Liver (tissue), 9 donors: ENCODE results near the gene DNAH7. TPM values are rescaled to one million over a fixed set of nuclear protein-coding genes. Genes with fewer than 3 reads are reported as not detected.

Source experiments
- DNase-seq: peaks from one replicate; pipeline ENCODE4 v3.0.0-alpha.2; 2017; ENCODE audit warnings: low spot score
- H3K27ac ChIP-seq, 2 donors: one replicate each; pipeline ENCODE4 v1.7.0; 2013; ENCODE audit warnings: inconsistent platforms in 2 of 2, low read length in 2 of 2, control low read depth in 1 of 2, low read depth in 1 of 2, mild to moderate bottlenecking in 1 of 2
- H3K27me3 ChIP-seq, 4 donors: one replicate each; pipeline versions ENCODE4 v1.6.1 to v1.7.0; 2013; ENCODE audit warnings: low read length in 3 of 4, inconsistent platforms in 1 of 4, mild to moderate bottlenecking in 1 of 4, moderate library complexity in 1 of 4; ENCODE audit not compliant: control insufficient read depth in 4 of 4, insufficient read depth in 4 of 4
- H3K36me3 ChIP-seq, 4 donors: one replicate each; pipeline versions ENCODE4 v1.6.1 to v1.7.0; 2013; ENCODE audit warnings: low read length in 3 of 4, mild to moderate bottlenecking in 3 of 4, low read depth in 1 of 4, moderate library complexity in 1 of 4; ENCODE audit not compliant: control insufficient read depth in 4 of 4, insufficient read depth in 3 of 4
- H3K4me1 ChIP-seq, 4 donors: one replicate each; pipeline versions ENCODE4 v1.6.1 to v1.7.0; 2013; ENCODE audit warnings: low read length in 3 of 4, mild to moderate bottlenecking in 3 of 4, moderate library complexity in 1 of 4; ENCODE audit not compliant: control insufficient read depth in 4 of 4, insufficient read depth in 4 of 4
- H3K4me3 ChIP-seq, 3 donors: one replicate each; pipeline versions ENCODE4 v1.6.1 to v1.7.0; 2013; ENCODE audit warnings: low read length in 3 of 3, control low read depth in 1 of 3, low read depth in 1 of 3, mild to moderate bottlenecking in 1 of 3
- H3K9ac ChIP-seq, 2 donors: one replicate each; pipeline ENCODE4 v1.7.0; 2013; ENCODE audit warnings: low read length in 2 of 2, mild to moderate bottlenecking in 2 of 2, moderate library complexity in 2 of 2, control low read depth in 1 of 2, low read depth in 1 of 2
- H3K9me3 ChIP-seq, 4 donors: one replicate each; pipeline versions ENCODE4 v1.6.1 to v1.7.0; 2013; ENCODE audit warnings: low read length in 3 of 4; ENCODE audit not compliant: control insufficient read depth in 4 of 4
- CTCF ChIP-seq: fragments of 150-350 bp; IDR thresholded peaks from 2 replicates; pipeline ENCODE4 v1.5.1; 2017; ENCODE audit warnings: improper control_type of control experiment, low read depth, low read length; ENCODE audit not compliant: missing input control
- EGR1 ChIP-seq, 2 donors: IDR thresholded peaks; 2 replicates each; pipeline ENCODE4 v1.6.1; 2016 to 2018; ENCODE audit warnings: antibody characterized with exemption in 2 of 2, low read depth in 2 of 2
- FOXA1 ChIP-seq: IDR thresholded peaks from 2 replicates; pipeline ENCODE4 v1.6.1; 2016; ENCODE audit warnings: antibody characterized with exemption
- FOXA2 ChIP-seq: IDR thresholded peaks from 2 replicates; pipeline ENCODE4 v1.6.1; 2016; ENCODE audit warnings: antibody characterized with exemption
- GABPA ChIP-seq, 2 donors: IDR thresholded peaks in 1 of 2; conservative IDR thresholded peaks in 1 of 2; 2 replicates each; pipeline ENCODE4 v1.6.1; 2016; ENCODE audit warnings: antibody characterized with exemption in 2 of 2, mild to moderate bottlenecking in 1 of 2, moderate library complexity in 1 of 2
- HNF4A ChIP-seq, 2 donors: conservative IDR thresholded peaks; 2 replicates each; pipeline ENCODE4 v1.6.1; 2016; ENCODE audit warnings: antibody characterized with exemption in 2 of 2, mild to moderate bottlenecking in 2 of 2
- HNF4G ChIP-seq: IDR thresholded peaks from 2 replicates; pipeline ENCODE4 v1.6.1; 2016; ENCODE audit warnings: antibody characterized with exemption
- JUND ChIP-seq, 2 donors: IDR thresholded peaks; 2 replicates each; pipeline ENCODE4 v1.6.1; 2016; ENCODE audit warnings: antibody characterized with exemption in 2 of 2
- MAX ChIP-seq: IDR thresholded peaks from 2 replicates; pipeline ENCODE4 v1.6.1; 2016; ENCODE audit warnings: antibody characterized with exemption
- NR2F2 ChIP-seq: IDR thresholded peaks from 2 replicates; pipeline ENCODE4 v1.6.1; 2016; ENCODE audit warnings: antibody characterized with exemption
- RAD21 ChIP-seq, 2 donors: IDR thresholded peaks; 2 replicates each; pipeline ENCODE4 v1.6.1; 2016; ENCODE audit warnings: antibody characterized with exemption in 2 of 2, mild to moderate bottlenecking in 2 of 2
- SP1 ChIP-seq: IDR thresholded peaks from 2 replicates; pipeline ENCODE4 v1.6.1; 2018; ENCODE audit warnings: antibody characterized with exemption, mild to moderate bottlenecking
- TAF1 ChIP-seq: conservative IDR thresholded peaks from 2 replicates; pipeline ENCODE4 v1.6.1; 2016; ENCODE audit warnings: antibody characterized with exemption, mild to moderate bottlenecking
- YY1 ChIP-seq: IDR thresholded peaks from 2 replicates; pipeline ENCODE4 v1.6.1; 2016; ENCODE audit warnings: antibody characterized with exemption, mild to moderate bottlenecking
- ZBTB33 ChIP-seq: IDR thresholded peaks from 2 replicates; pipeline ENCODE4 v1.6.1; 2016; ENCODE audit warnings: antibody characterized with exemption
- WGBS: extraction: QIAGEN DNeasy Blood & Tissue Kit; methylation state at CpG from one replicate; pipeline ENCODE4 v1.1.7; 2013; 5-methylcytosine and 5-hydroxymethylcytosine counted together
- polyA plus RNA-seq, 2 donors: library from polyadenylated mRNA; stranded (reverse) in 1 of 2; unstranded in 1 of 2; fragments of 200-250 nt in 1 of 2; fragments of >200 nt in 1 of 2; fragmentation: Nextera tagmentation in 1 of 2; extraction: Ambion mirVana in 1 of 2; gene quantifications; one replicate each; pipeline versions ENCODE4 v1.2.1 to v1.2.3, GENCODE V29; 2013 to 2015
- total RNA-seq, 2 donors: library from RNA; depleted of rRNA; stranded (reverse); fragments of >200 nt; gene quantifications; one replicate each; pipeline ENCODE4 v1.2.3, GENCODE V29; 2014
- TF ChIP-seq, protein P1 (sequence below): IDR thresholded peaks from 2 replicates; pipeline ENCODE4 v1.6.1; 2016; ENCODE audit warnings: antibody characterized with exemption, mild to moderate bottlenecking
- TF ChIP-seq, protein P2 (sequence below): IDR thresholded peaks from 2 replicates; pipeline ENCODE4 v1.6.1; 2016; ENCODE audit warnings: antibody characterized with exemption
- donor health status: healthy.
- donor health status: healthy.
- donor health status: healthy.
- donor health status: healthy.
- donor health status: healthy.

The DNAH7 gene
- total and polyA plus RNA-seq, 4 donors: under 0.01 to 0.50 (median 0.07) TPM

DNA sequence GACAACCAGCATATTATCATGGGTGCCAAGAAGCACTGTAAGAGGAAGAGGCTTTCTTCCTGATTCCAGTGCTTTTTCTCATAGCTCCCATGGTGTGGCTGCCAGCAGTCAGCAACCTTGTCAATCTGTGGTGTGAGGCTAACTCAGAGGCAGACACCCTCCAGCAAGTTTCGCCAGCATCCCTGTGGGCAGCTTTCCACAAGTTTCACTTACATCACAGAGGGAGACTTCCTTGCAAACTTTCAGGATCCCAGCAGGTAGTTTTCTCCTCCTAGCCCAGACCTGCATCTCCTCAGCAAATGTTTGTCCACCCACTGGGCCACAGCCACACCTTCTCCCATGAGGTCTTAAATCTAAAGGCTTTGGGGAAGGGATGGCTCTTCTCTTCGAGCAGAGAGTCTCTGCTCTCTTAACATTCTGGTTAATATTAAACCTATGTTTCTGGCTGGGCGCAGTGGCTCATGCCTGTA is 9.1 kb downstream of the DNAH7 start:
- H3K36me3 ChIP-seq: no peaks in the 10 kb centered on the region
- no peaks in the 10 kb centered on the region for H3K27me3 ChIP-seq
- no peaks in the 10 kb centered on the region for H3K9me3 ChIP-seq
- DNase-seq: no peak
- H3K27ac ChIP-seq: no peak overlapping the region
- no peak overlapping the region for H3K9ac ChIP-seq
- H3K4me1 ChIP-seq: no peaks in the 10 kb centered on the region
- H3K4me3 ChIP-seq: no peak overlapping the region
- 49% methylated on average over 3 of the region's 3 CpGs for WGBS
- TF ChIP-seq TAF1 (no peak), FOXA1 (no peak), RAD21 (IDR thresholded peaks at IDR 0.05) (no peak), HNF4A (conservative IDR thresholded peaks at IDR 0.05) (no peak), JUND (IDR thresholded peaks at IDR 0.05) (no peak)
- TF ChIP-seq, protein P1, sequence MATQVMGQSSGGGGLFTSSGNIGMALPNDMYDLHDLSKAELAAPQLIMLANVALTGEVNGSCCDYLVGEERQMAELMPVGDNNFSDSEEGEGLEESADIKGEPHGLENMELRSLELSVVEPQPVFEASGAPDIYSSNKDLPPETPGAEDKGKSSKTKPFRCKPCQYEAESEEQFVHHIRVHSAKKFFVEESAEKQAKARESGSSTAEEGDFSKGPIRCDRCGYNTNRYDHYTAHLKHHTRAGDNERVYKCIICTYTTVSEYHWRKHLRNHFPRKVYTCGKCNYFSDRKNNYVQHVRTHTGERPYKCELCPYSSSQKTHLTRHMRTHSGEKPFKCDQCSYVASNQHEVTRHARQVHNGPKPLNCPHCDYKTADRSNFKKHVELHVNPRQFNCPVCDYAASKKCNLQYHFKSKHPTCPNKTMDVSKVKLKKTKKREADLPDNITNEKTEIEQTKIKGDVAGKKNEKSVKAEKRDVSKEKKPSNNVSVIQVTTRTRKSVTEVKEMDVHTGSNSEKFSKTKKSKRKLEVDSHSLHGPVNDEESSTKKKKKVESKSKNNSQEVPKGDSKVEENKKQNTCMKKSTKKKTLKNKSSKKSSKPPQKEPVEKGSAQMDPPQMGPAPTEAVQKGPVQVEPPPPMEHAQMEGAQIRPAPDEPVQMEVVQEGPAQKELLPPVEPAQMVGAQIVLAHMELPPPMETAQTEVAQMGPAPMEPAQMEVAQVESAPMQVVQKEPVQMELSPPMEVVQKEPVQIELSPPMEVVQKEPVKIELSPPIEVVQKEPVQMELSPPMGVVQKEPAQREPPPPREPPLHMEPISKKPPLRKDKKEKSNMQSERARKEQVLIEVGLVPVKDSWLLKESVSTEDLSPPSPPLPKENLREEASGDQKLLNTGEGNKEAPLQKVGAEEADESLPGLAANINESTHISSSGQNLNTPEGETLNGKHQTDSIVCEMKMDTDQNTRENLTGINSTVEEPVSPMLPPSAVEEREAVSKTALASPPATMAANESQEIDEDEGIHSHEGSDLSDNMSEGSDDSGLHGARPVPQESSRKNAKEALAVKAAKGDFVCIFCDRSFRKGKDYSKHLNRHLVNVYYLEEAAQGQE: no peak

DNA sequence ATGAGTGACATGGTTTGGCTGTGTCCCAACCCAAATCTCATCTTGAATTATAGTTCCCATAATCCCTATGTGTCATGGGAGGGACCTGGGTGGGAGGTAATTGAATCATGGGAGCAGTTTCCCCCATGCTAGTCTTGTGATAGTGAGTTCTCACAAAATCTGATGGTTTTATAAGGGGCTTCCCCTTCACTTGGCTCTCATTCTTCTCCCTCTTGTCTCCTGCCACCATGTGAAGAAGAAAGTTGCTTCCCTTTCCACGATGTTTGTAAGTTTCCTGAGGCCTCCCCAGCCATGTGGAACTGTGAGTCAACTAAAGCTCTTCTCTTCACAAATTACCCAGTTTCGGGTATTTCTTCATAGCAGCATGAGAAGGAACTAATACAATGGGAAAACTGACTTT is 14.0 kb downstream of the DNAH7 start:
- no peaks in the 10 kb centered on the region for H3K4me1 ChIP-seq
- no peak for TF ChIP-seq FOXA1
- no peak for TF ChIP-seq FOXA2
- no peak for TF ChIP-seq YY1
- no peak for TF ChIP-seq EGR1 (IDR thresholded peaks at IDR 0.05; ENCODE audit: low read depth in 2 of 2)
- TF ChIP-seq, protein P1: no peak
- TF ChIP-seq CTCF: no peak
- TF ChIP-seq, protein P2, sequence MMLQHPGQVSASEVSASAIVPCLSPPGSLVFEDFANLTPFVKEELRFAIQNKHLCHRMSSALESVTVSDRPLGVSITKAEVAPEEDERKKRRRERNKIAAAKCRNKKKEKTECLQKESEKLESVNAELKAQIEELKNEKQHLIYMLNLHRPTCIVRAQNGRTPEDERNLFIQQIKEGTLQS: no peak
- TF ChIP-seq SP1: no peak
- TF ChIP-seq NR2F2: no peak
- TF ChIP-seq HNF4G: no peak
- TF ChIP-seq TAF1: no peak
- TF ChIP-seq RAD21 (IDR thresholded peaks at IDR 0.05): no peak
- no peak for TF ChIP-seq GABPA (IDR thresholded peaks at IDR 0.05 in 1 of 2, conservative IDR thresholded peaks at IDR 0.05 in 1 of 2)
- no peak for TF ChIP-seq ZBTB33
- TF ChIP-seq MAX: no peak
- H3K27me3 ChIP-seq: no peaks in the 10 kb centered on the region
- no peaks in the 10 kb centered on the region for H3K36me3 ChIP-seq
- H3K9ac ChIP-seq: no peak overlapping the region
- H3K9me3 ChIP-seq: no peaks in the 10 kb centered on the region
- no peak overlapping the region for H3K4me3 ChIP-seq
- H3K27ac ChIP-seq: no peak overlapping the region
- DNase-seq: no peak
- WGBS: 76% methylated on average over 2 of the region's 2 CpGs
